SK-N-SH (cell line): ENCODE measurements around the gene MAST2.

Source experiments
- CTCF ChIP-seq: fragments of 200-600 bp; sonication (generic); IDR thresholded peaks from 2 replicates; pipeline ENCODE4 v1.6.1; 2017; ENCODE audit warnings: antibody characterized with exemption, mild to moderate bottlenecking, moderate library complexity
- EZH2phosphoT487 ChIP-seq: fragments of 200-600 bp; sonication (generic); IDR thresholded peaks from 2 replicates; pipeline ENCODE4 v1.6.1; 2017; ENCODE audit warnings: low read depth, mixed run types, mild to moderate bottlenecking, antibody characterized with exemption, moderate library complexity, borderline replicate concordance
- FOXM1 ChIP-seq: IDR thresholded peaks from 2 replicates; pipeline ENCODE4 v1.4.0; 2012; ENCODE audit warnings: low read depth, mild to moderate bottlenecking
- GATA2 ChIP-seq: sonication (generic); formaldehyde crosslinking; IDR thresholded peaks from 2 replicates; pipeline ENCODE4 v1.5.0; 2020; ENCODE audit warnings: mild to moderate bottlenecking, missing genetic modification reagents
- JUND ChIP-seq: IDR thresholded peaks from 2 replicates; pipeline ENCODE4 v1.4.0; 2012
- NRF1 ChIP-seq: IDR thresholded peaks from 2 replicates; pipeline ENCODE4 v1.6.1; 2012; ENCODE audit warnings: low read depth, mild to moderate bottlenecking, low read length
- TAF1 ChIP-seq: IDR thresholded peaks from 2 replicates; pipeline ENCODE4 v1.6.1; 2012; ENCODE audit warnings: low read depth, mild to moderate bottlenecking, low read length, moderate library complexity, borderline replicate concordance
- YY1 ChIP-seq: IDR thresholded peaks from 2 replicates; pipeline ENCODE4 v1.4.0; 2012; ENCODE audit warnings: low read depth, mild to moderate bottlenecking
- TF ChIP-seq, protein P1 (sequence below): IDR thresholded peaks from 2 replicates; pipeline ENCODE4 v1.6.1; 2012; ENCODE audit warnings: mild to moderate bottlenecking, low read depth, low read length, moderate library complexity

DNA sequence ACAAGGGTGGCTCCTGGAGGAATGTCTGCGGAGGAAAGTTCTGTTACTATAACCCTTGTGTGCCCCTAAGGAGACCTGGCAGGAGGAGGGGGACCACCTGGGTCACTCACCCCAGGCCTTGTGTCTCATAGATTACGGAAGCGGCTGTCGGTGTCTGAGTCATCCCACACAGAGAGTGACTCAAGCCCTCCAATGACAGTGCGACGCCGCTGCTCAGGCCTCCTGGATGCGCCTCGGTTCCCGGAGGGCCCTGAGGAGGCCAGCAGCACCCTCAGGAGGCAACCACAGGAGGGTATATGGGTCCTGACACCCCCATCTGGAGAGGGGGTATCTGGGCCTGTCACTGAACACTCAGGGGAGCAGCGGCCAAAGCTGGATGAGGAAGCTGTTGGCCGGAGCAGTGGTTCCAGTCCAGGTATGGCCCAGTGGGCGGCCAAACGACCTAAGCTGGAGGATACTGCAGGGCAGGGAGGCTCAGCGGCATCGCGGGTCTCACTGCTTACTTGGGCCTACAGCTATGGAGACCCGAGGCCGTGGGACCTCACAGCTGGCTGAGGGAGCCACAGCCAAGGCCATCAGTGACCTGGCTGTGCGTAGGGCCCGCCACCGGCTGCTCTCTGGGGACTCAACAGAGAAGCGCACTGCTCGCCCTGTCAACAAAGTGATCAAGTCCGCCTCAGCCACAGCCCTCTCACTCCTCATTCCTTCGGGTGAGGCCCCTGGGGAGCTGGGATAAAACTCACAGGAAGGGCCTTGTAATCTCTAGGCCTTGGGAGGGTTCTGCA is 227.7 kb downstream of the MAST2 start:
- TF ChIP-seq CTCF = no peak
- TF ChIP-seq GATA2 (CRISPR knock-in tag) = no peak
- TF ChIP-seq FOXM1 = no peak
- TF ChIP-seq, protein P1, sequence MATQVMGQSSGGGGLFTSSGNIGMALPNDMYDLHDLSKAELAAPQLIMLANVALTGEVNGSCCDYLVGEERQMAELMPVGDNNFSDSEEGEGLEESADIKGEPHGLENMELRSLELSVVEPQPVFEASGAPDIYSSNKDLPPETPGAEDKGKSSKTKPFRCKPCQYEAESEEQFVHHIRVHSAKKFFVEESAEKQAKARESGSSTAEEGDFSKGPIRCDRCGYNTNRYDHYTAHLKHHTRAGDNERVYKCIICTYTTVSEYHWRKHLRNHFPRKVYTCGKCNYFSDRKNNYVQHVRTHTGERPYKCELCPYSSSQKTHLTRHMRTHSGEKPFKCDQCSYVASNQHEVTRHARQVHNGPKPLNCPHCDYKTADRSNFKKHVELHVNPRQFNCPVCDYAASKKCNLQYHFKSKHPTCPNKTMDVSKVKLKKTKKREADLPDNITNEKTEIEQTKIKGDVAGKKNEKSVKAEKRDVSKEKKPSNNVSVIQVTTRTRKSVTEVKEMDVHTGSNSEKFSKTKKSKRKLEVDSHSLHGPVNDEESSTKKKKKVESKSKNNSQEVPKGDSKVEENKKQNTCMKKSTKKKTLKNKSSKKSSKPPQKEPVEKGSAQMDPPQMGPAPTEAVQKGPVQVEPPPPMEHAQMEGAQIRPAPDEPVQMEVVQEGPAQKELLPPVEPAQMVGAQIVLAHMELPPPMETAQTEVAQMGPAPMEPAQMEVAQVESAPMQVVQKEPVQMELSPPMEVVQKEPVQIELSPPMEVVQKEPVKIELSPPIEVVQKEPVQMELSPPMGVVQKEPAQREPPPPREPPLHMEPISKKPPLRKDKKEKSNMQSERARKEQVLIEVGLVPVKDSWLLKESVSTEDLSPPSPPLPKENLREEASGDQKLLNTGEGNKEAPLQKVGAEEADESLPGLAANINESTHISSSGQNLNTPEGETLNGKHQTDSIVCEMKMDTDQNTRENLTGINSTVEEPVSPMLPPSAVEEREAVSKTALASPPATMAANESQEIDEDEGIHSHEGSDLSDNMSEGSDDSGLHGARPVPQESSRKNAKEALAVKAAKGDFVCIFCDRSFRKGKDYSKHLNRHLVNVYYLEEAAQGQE = no peak
- no peak for TF ChIP-seq EZH2phosphoT487
- TF ChIP-seq NRF1 = no peak
- no peak for TF ChIP-seq JUND
- no peak for TF ChIP-seq YY1
- TF ChIP-seq TAF1 = no peak
